Trophoblast cell (in vitro differentiated cells and primary cell): ENCODE data around the gene FOXK2. TPM values are rescaled to one million over a fixed set of nuclear protein-coding genes. Genes with fewer than 3 reads are reported as not detected.

Source experiments
- DNase-seq, 2 donors: peaks; one replicate each; pipeline ENCODE4 v3.0.0-alpha.2; 2016
- H2AFZ ChIP-seq: 2 replicates; pipeline ENCODE4 v1.6.1; 2013; ENCODE audit warnings: low read length, moderate library complexity, mild to moderate bottlenecking; ENCODE audit not compliant: insufficient read depth, poor library complexity
- H2AK5ac ChIP-seq: 2 replicates; pipeline ENCODE4 v1.6.1; 2013; ENCODE audit warnings: mild to moderate bottlenecking, low read length
- H2BK120ac ChIP-seq: 2 replicates; pipeline ENCODE4 v1.6.1; 2013; ENCODE audit warnings: low read length, mild to moderate bottlenecking, moderate library complexity; ENCODE audit not compliant: insufficient read depth, poor library complexity
- H2BK12ac ChIP-seq: 2 replicates; pipeline ENCODE4 v1.6.1; 2013; ENCODE audit warnings: mild to moderate bottlenecking, low read length, moderate library complexity
- H2BK5ac ChIP-seq: 2 replicates; pipeline ENCODE4 v1.6.1; 2013; ENCODE audit warnings: low read length, low read depth, moderate library complexity, mild to moderate bottlenecking; ENCODE audit not compliant: poor library complexity
- H3K14ac ChIP-seq: 2 replicates; pipeline ENCODE4 v1.6.1; 2013; ENCODE audit warnings: mild to moderate bottlenecking, low read length
- H3K18ac ChIP-seq: 2 replicates; pipeline ENCODE4 v1.6.1; 2013; ENCODE audit warnings: mild to moderate bottlenecking, low read length
- H3K23ac ChIP-seq: 2 replicates; pipeline ENCODE4 v1.6.1; 2013; ENCODE audit warnings: low read length
- H3K27ac ChIP-seq: 2 replicates; pipeline ENCODE4 v1.5.1; 2013; ENCODE audit warnings: low read depth, mild to moderate bottlenecking, inconsistent platforms, low read length, moderate library complexity
- H3K27me3 ChIP-seq: 2 replicates; pipeline ENCODE4 v1.6.1; 2013; ENCODE audit warnings: inconsistent platforms, mild to moderate bottlenecking, low read length, moderate library complexity; ENCODE audit not compliant: insufficient read depth
- H3K36me3 ChIP-seq, 2 experiments: 1 replicate in 1 of 2; 2 replicates in 1 of 2; pipeline ENCODE4 v1.6.1; 2013; ENCODE audit warnings: low read length in 2 of 2, mild to moderate bottlenecking in 2 of 2, moderate library complexity in 1 of 2; ENCODE audit not compliant: insufficient read depth in 2 of 2, control insufficient read depth in 1 of 2
- H3K4ac ChIP-seq: 2 replicates; pipeline ENCODE4 v1.6.1; 2013; ENCODE audit warnings: low read depth, mild to moderate bottlenecking, low read length, moderate library complexity
- H3K4me1 ChIP-seq, 2 experiments: 1 replicate in 1 of 2; 2 replicates in 1 of 2; pipeline ENCODE4 v1.6.1; 2013; ENCODE audit warnings: low read length in 2 of 2, mild to moderate bottlenecking in 2 of 2, moderate library complexity in 1 of 2; ENCODE audit not compliant: insufficient read depth in 2 of 2, control insufficient read depth in 1 of 2
- H3K4me2 ChIP-seq: 2 replicates; pipeline ENCODE4 v1.6.1; 2013; ENCODE audit warnings: inconsistent platforms, mild to moderate bottlenecking, low read length, moderate library complexity
- H3K4me3 ChIP-seq: 2 replicates; pipeline ENCODE4 v1.5.1; 2013; ENCODE audit warnings: mild to moderate bottlenecking, low read depth, low read length, inconsistent platforms
- H3K79me1 ChIP-seq: one replicate; pipeline ENCODE4 v1.6.1; 2013; ENCODE audit warnings: low read length
- H3K79me2 ChIP-seq: 2 replicates; pipeline ENCODE4 v1.6.1; 2013; ENCODE audit warnings: low read length, mild to moderate bottlenecking; ENCODE audit not compliant: control insufficient read depth, insufficient read depth, poor library complexity
- H3K9ac ChIP-seq: 2 replicates; pipeline ENCODE4 v1.6.1; 2013; ENCODE audit warnings: mild to moderate bottlenecking, low read length
- H3K9me3 ChIP-seq: 2 replicates; pipeline ENCODE4 v1.6.1; 2013; ENCODE audit warnings: low read depth, mild to moderate bottlenecking, control low read depth, inconsistent platforms, low read length; ENCODE audit not compliant: insufficient read depth
- H4K12ac ChIP-seq: 2 replicates; pipeline ENCODE4 v1.6.1; 2013; ENCODE audit warnings: low read depth, mild to moderate bottlenecking, low read length, moderate library complexity
- H4K8ac ChIP-seq: 2 replicates; pipeline ENCODE4 v1.6.1; 2013; ENCODE audit warnings: low read depth, mild to moderate bottlenecking, low read length, moderate library complexity
- H4K91ac ChIP-seq: one replicate; pipeline ENCODE4 v1.6.1; 2013; ENCODE audit warnings: low read depth, mild to moderate bottlenecking, low read length, moderate library complexity
- WGBS: extraction: QIAGEN DNeasy Blood & Tissue Kit; methylation state at CpG from one replicate; pipeline ENCODE4 v1.1.7; 2013; ENCODE audit warnings: missing lambda C conversion rate; ENCODE audit not compliant: insufficient read length, insufficient coverage; ENCODE audit errors: extremely low coverage; 5-methylcytosine and 5-hydroxymethylcytosine counted together
- polyA plus RNA-seq: library from polyadenylated mRNA; stranded (reverse); fragments of 200-250 nt; gene quantifications from 2 replicates; pipeline ENCODE4 v1.2.3, GENCODE V29; 2013

FOXK2 gene
- 68.4 and 69.0 TPM in 2 replicates for polyA plus RNA-seq

- Histone ChIP-seq H3K9ac (peak within 1 kb of the TSS; percentile 96), H2AK5ac (no peak within 1 kb of the TSS), H3K79me1 (peaks cover 10% of the 10 kb centered on the region), H3K4me2 (peak within 1 kb of the TSS; percentile 95), H3K27me3 (no peaks in the 10 kb centered on the region), H3K9me3 (no peaks in the 10 kb centered on the region), H3K4me1 (peaks cover 2 to 7% of the 10 kb centered on the region in 2 experiments), H3K4ac (peak within 1 kb of the TSS; percentile 89), H2AFZ (peak within 1 kb of the TSS; percentile 100), H3K18ac (peak within 1 kb of the TSS; percentile 95), H2BK5ac (peak within 1 kb of the TSS; percentile 96), H2BK12ac (peak within 1 kb of the TSS; percentile 73), H3K23ac (no peak within 1 kb of the TSS), H3K27ac (peak within 1 kb of the TSS; percentile 87), H3K14ac (peak within 1 kb of the TSS; percentile 97), H4K8ac (peak within 1 kb of the TSS; percentile 100), H4K91ac (peak within 1 kb of the TSS; percentile 98), H2BK120ac (peak within 1 kb of the TSS; percentile 56), H4K12ac (peak within 1 kb of the TSS; percentile 80), H3K79me2 (peaks cover 16% of the 10 kb centered on the region), H3K4me3 (peak within 1 kb of the TSS; percentile 94), H3K36me3 (no peaks in the 10 kb centered on the region)
- WGBS = no CpG with 5 or more reads among the region's 114 CpGs
- peak; percentile 93 to 97 for DNase-seq
Observed at GRCh38 chr17:82518826-82519810, at the start of gene FOXK2. Gene FOXK2 (plus strand): TSS chr17:82519732. CDS start chr17:82519889, 157 bp downstream.

GRCh38 chr17:82470065-82470464, 49.5 kb upstream of the FOXK2 start:
- Histone ChIP-seq H3K18ac (no peak overlapping the region), H3K4ac (no peak overlapping the region), H3K4me1 (no peaks in the 10 kb centered on the region), H4K8ac (no peak overlapping the region), H3K4me2 (no peak overlapping the region), H2BK5ac (no peak overlapping the region), H4K12ac (no peak overlapping the region), H3K27me3 (no peaks in the 10 kb centered on the region), H3K4me3 (no peak overlapping the region), H4K91ac (no peak overlapping the region), H2BK120ac (no peak overlapping the region), H3K27ac (no peak overlapping the region), H2AK5ac (no peak overlapping the region), H3K23ac (no peak overlapping the region), H2BK12ac (no peak overlapping the region), H2AFZ (no peak overlapping the region), H3K79me1 (no peaks in the 10 kb centered on the region), H3K9me3 (peaks cover 2% of the 10 kb centered on the region), H3K36me3 (peaks cover 31 to 43% of the 10 kb centered on the region in 2 experiments), H3K79me2 (no peaks in the 10 kb centered on the region), H3K14ac (no peak overlapping the region), H3K9ac (no peak overlapping the region)
- no peak for DNase-seq
- no CpG with 5 or more reads among the region's 7 CpGs for WGBS

DNA sequence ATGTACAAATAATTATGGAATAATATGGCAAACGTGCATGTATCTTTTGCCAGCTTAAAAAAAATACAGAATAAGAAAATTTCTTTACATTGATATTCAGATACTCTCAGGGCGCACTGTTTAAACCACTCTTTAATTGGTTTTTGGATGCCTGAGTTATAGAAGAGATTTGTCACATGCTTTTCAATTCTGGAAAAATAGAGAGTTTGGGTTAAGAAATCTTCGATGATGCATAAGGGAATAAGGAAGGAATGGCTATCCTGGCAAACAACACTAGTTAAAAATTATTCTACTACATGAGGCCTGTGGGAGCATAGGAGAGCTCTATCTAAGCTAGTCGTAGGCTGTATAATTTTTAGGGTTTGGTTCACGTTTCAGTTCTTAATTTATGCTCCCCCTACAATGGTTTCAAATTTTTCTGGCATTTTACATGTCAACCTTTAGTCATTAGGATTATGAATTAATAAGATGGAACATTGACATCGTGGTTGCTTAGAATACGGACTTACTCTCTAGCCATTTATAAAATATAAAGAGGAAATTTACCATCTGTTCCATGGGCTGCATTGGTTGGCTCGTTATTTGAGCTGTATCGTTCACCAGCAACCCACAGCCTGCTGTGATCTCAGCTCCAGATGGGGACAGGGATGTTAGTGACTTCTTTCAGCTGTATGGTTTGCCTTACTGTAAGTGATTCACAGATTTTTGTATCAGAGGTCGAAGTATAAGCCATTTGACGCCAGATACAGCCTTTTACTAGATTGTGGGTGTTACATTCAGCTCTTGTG, 45.1 kb upstream of the FOXK2 start:
- no peak overlapping the region for H4K8ac ChIP-seq
- no peaks in the 10 kb centered on the region for H3K79me2 ChIP-seq
- H2BK5ac ChIP-seq = no peak overlapping the region
- no CpG with 5 or more reads among the region's 11 CpGs for WGBS
- DNase-seq = no peak
- H2AK5ac ChIP-seq = no peak overlapping the region
- no peak overlapping the region for H4K91ac ChIP-seq
- H3K4ac ChIP-seq = no peak overlapping the region
- H2BK120ac ChIP-seq = no peak overlapping the region
- no peak overlapping the region for H2AFZ ChIP-seq
- H3K27me3 ChIP-seq = no peaks in the 10 kb centered on the region
- no peak overlapping the region for H3K18ac ChIP-seq
- H3K9ac ChIP-seq = no peak overlapping the region
- H3K4me2 ChIP-seq = no peak overlapping the region
- H4K12ac ChIP-seq = no peak overlapping the region
- H3K4me3 ChIP-seq = no peak overlapping the region
- H2BK12ac ChIP-seq = no peak overlapping the region
- peaks cover 31 to 54% of the 10 kb centered on the region in 2 experiments for H3K36me3 ChIP-seq
- H3K14ac ChIP-seq = no peak overlapping the region
- no peak overlapping the region for H3K27ac ChIP-seq
- no peak overlapping the region for H3K23ac ChIP-seq
- H3K9me3 ChIP-seq = peaks cover 2% of the 10 kb centered on the region
- H3K79me1 ChIP-seq = no peaks in the 10 kb centered on the region
- no peaks in the 10 kb centered on the region for H3K4me1 ChIP-seq

- H3K23ac ChIP-seq = no peak overlapping the region
- H2BK120ac ChIP-seq = no peak overlapping the region
- no peak for DNase-seq
- H3K4me1 ChIP-seq = no peaks in the 10 kb centered on the region
- H2BK5ac ChIP-seq = no peak overlapping the region
- H4K91ac ChIP-seq = no peak overlapping the region
- H4K12ac ChIP-seq = no peak overlapping the region
- no peak overlapping the region for H3K27ac ChIP-seq
- no peak overlapping the region for H3K14ac ChIP-seq
- no peak overlapping the region for H3K18ac ChIP-seq
- peaks cover 37 to 54% of the 10 kb centered on the region in 2 experiments for H3K36me3 ChIP-seq
- no peak overlapping the region for H2BK12ac ChIP-seq
- no peaks in the 10 kb centered on the region for H3K79me2 ChIP-seq
- H2AK5ac ChIP-seq = no peak overlapping the region
- H3K4me3 ChIP-seq = no peak overlapping the region
- H3K4ac ChIP-seq = no peak overlapping the region
- no peak overlapping the region for H3K4me2 ChIP-seq
- no peak overlapping the region for H4K8ac ChIP-seq
- H3K9ac ChIP-seq = no peak overlapping the region
- H3K9me3 ChIP-seq = no peaks in the 10 kb centered on the region
- no peaks in the 10 kb centered on the region for H3K79me1 ChIP-seq
- no CpG with 5 or more reads among the region's 8 CpGs for WGBS
- no peak overlapping the region for H2AFZ ChIP-seq
- no peaks in the 10 kb centered on the region for H3K27me3 ChIP-seq
Observed at GRCh38 chr17:82475458-82475857, 44.1 kb upstream of the FOXK2 start.
